Activated CD8-positive, alpha-beta memory T cell treated with anti-CD3 and anti-CD28 coated beads, Interleukin-2, amount 10 ng/mL, durations not matched to agents 7 days and 5 days (primary cell): ENCODE data around the gene RHBDD1. TPM values are rescaled to one million over a fixed set of nuclear protein-coding genes. Genes with fewer than 3 reads are reported as not detected.
A peak's percentile ranks its signal among the peaks of the same experiment; 100 is the strongest.

Experiments
- ATAC-seq: fragments of 150-1000 bp; cut with Tn5 transposase; one replicate; pipeline ENCODE4 v1.10.0; 2021; ENCODE audit warnings: moderate library complexity
- CTCF ChIA-PET: fragments of 350-600 bp; sonication (Branson Sonifier 250); formaldehyde crosslinking; loops from one replicate; lab custom pipeline; 2021; ENCODE audit warnings: antibody characterized with exemption; lab: Charles Lee
- DNase-seq: peaks from one replicate; pipeline ENCODE4 v3.0.0-alpha.2; 2020
- H3K27ac Mint-ChIP-seq: one replicate; pipeline ENCODE4 v1.8.0; 2021; ENCODE audit warnings: mild to moderate bottlenecking, mixed read lengths
- H3K27me3 Mint-ChIP-seq: one replicate; pipeline ENCODE4 v1.8.0; 2021; ENCODE audit warnings: mixed read lengths
- H3K36me3 Mint-ChIP-seq: one replicate; pipeline ENCODE4 v1.8.0; 2021; ENCODE audit warnings: mild to moderate bottlenecking, mixed read lengths
- H3K4me1 Mint-ChIP-seq: one replicate; pipeline ENCODE4 v1.8.0; 2021; ENCODE audit warnings: mixed read lengths
- H3K4me3 Mint-ChIP-seq: one replicate; pipeline ENCODE4 v1.8.0; 2021; ENCODE audit warnings: mild to moderate bottlenecking, moderate library complexity, mixed read lengths
- H3K9me3 Mint-ChIP-seq: one replicate; pipeline ENCODE4 v1.8.0; 2022; ENCODE audit warnings: low read depth, mixed read lengths
- total RNA-seq, 2 experiments: library from RNA; stranded (reverse); gene quantifications; one replicate each; pipeline ENCODE4 v1.2.3, GENCODE V29; 2021

RHBDD1 gene
- total RNA-seq, 2 experiments from 2014 or later: 29.8 to 32.2 TPM

GRCh38 chr2:226795281-226796011, 40.4 kb upstream of the RHBDD1 start:
- ATAC-seq (no peak), DNase-seq (no peak)
- Mint-ChIP-seq H3K36me3 (peaks cover 4% of the 10 kb centered on the region), H3K4me3 (no peak overlapping the region), H3K27ac (no peak overlapping the region), H3K9me3 (no peaks in the 10 kb centered on the region), H3K4me1 (peaks cover 47% of the 10 kb centered on the region), H3K27me3 (no peaks in the 10 kb centered on the region)
- CTCF ChIA-PET: interaction anchor here (1.1 kb wide), 1 partner anchor 22 kb away, joined by 3 read pairs; no protein-coding TSS in a partner anchor

GRCh38 chr2:226796012-226796839, 39.6 kb upstream of the RHBDD1 start:
- no peak overlapping the region for H3K4me3 Mint-ChIP-seq
- ATAC-seq: no peak

GRCh38 chr2:226796840-226797288, 39.0 kb upstream of the RHBDD1 start:
- peaks cover 1% of the 10 kb centered on the region for H3K36me3 Mint-ChIP-seq
- ATAC-seq (no peak), DNase-seq (no peak)
- CTCF ChIA-PET: interaction anchor here (1.1 to 6.9 kb wide), 2 partner anchors 8 to 23 kb away, joined by 3 to 58 read pairs; no protein-coding TSS in a partner anchor
- H3K27me3 Mint-ChIP-seq: no peaks in the 10 kb centered on the region
- H3K4me1 Mint-ChIP-seq: peaks cover 52% of the 10 kb centered on the region
- H3K4me3 Mint-ChIP-seq: no peak overlapping the region
- no peak overlapping the region for H3K27ac Mint-ChIP-seq
- H3K9me3 Mint-ChIP-seq: no peaks in the 10 kb centered on the region

More at GRCh38 chr2:226796012-226796839, 39.6 kb upstream of the RHBDD1 start:
- no peak for DNase-seq
- Mint-ChIP-seq H3K36me3 (peaks cover 1% of the 10 kb centered on the region), H3K4me1 (peaks cover 47% of the 10 kb centered on the region), H3K9me3 (no peaks in the 10 kb centered on the region), H3K27me3 (no peaks in the 10 kb centered on the region), H3K27ac (no peak overlapping the region)
- CTCF ChIA-PET: interaction anchor here (1.1 kb wide), 1 partner anchor 23 kb away, joined by 3 read pairs; no protein-coding TSS in a partner anchor

- Mint-ChIP-seq H3K27ac (no peak overlapping the region), H3K4me3 (no peak overlapping the region), H3K9me3 (no peaks in the 10 kb centered on the region), H3K27me3 (no peaks in the 10 kb centered on the region), H3K36me3 (peaks cover 1% of the 10 kb centered on the region), H3K4me1 (peaks cover 49% of the 10 kb centered on the region)
- DNase-seq (no peak), ATAC-seq (no peak)
- CTCF ChIA-PET: interaction anchor here (1.2 to 7.0 kb wide), 4 partner anchors 8 to 582 kb away, joined by 3 to 58 read pairs (median 25); no protein-coding TSS in a partner anchor
These were observed 38.4 kb upstream of the RHBDD1 start for GRCh38 chr2:226797289-226797988.

DNA sequence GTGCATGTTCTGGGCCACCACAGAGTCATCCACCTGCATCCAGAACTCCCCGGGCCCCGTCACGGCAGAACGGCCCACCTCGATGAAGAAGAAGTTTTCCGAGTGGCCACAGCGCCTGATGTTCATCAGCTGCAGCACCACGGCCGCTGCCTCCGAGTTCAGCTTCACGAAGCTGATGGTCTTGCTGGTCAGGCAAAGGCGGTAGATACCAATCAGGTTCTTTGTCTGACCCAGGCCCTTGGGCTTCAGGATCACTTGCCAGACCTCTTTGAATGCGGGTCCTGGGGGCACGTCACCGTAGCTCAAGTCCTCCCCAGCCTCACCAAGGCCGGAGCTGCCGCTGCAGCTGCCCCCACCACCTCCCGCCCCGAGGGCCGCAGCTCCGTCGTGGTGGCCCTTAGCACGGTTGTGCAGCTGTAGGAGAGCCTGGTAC, 37.8 kb upstream of the RHBDD1 start:
- CTCF ChIA-PET: interaction anchor here (1.0 to 7.0 kb wide), 12 partner anchors 9 to 909 kb away, joined by 3 to 58 read pairs (median 4); partner anchors contain the start of gene RHBDD1
- Mint-ChIP-seq H3K9me3 (no peaks in the 10 kb centered on the region), H3K27ac (peak overlapping the region; percentile 80), H3K4me3 (peak overlapping the region; percentile 84), H3K27me3 (peaks cover 2% of the 10 kb centered on the region), H3K36me3 (peaks cover 1% of the 10 kb centered on the region), H3K4me1 (peaks cover 47% of the 10 kb centered on the region)
- no peak for DNase-seq
- ATAC-seq: no peak

DNA sequence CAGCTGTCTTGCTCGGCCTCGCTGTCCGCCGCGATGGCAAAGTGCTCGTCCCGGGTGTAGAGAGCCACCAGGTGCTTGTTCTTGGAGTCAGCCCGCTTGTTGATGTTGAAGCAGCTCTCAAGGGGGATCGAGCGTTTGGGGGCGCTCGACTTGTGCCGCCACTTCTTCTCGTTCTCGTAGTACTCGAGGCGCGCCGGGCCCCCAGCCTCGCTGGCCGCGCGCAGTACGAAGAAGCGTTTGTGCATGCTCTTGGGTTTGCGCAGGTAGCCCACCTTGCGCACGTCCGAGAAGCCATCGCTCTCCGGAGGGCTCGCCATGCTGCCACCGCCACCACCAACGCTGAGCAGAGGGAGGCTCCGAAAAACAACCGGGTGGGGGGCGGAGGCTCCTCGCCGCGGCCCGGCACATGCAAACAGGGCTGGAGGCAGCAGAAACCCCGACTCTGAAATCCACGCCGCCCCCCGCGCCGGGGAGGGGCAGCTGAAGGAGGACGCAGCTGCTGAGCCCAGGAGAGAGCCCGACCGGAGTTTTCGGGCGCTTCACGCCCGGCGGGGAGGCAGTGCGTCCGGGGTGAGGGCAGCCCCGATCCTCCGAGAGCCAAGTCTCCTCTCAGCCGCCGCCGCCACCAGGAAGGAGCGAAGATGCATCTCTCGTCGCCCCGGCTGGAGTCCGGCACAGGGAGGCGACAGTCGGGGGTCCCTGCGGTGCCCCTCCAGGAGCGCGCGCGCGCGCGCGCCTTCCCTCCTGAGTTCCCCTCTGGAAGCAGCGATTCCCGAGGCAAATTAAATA, 37.2 kb upstream of the RHBDD1 start:
- Mint-ChIP-seq H3K36me3 (peaks cover under 1% of the 10 kb centered on the region), H3K27ac (peak overlapping the region; percentile 80)

GRCh38 chr2:226799211-226799975, 36.5 kb upstream of the RHBDD1 start, which contains the start of gene IRS1:
Gene IRS1, minus strand, starts transcription at chr2:226799820. Its CDS starts 1,082 bp downstream, at chr2:226798738.
- ATAC-seq: peak; percentile 63
- Mint-ChIP-seq H3K4me1 (peaks cover 36% of the 10 kb centered on the region), H3K27ac (peak within 1 kb of the TSS; percentile 83), H3K9me3 (no peaks in the 10 kb centered on the region), H3K36me3 (no peaks in the 10 kb centered on the region), H3K4me3 (peak within 1 kb of the TSS; percentile 86), H3K27me3 (peaks cover 7% of the 10 kb centered on the region)
- CTCF ChIA-PET: interaction anchor here (0.5 to 7.0 kb wide), 21 partner anchors 10 to 911 kb away, joined by 3 to 58 read pairs (median 3); partner anchors contain the start of gene RHBDD1
- peak; percentile 73 for DNase-seq

More for the DNA sequence above, 37.2 kb upstream of the RHBDD1 start:
- DNase-seq: peak; percentile 72
- peaks cover 43% of the 10 kb centered on the region for H3K4me1 Mint-ChIP-seq
- peak overlapping the region; percentile 84 for H3K4me3 Mint-ChIP-seq
- ATAC-seq: peak; percentile 25
- no peaks in the 10 kb centered on the region for H3K9me3 Mint-ChIP-seq
- CTCF ChIA-PET: interaction anchor here (1.0 to 7.0 kb wide), 16 partner anchors 9 to 910 kb away, joined by 3 to 58 read pairs (median 4); partner anchors contain the start of gene RHBDD1
- peaks cover 5% of the 10 kb centered on the region for H3K27me3 Mint-ChIP-seq

- no peak for DNase-seq
- H3K27me3 Mint-ChIP-seq: peaks cover 13% of the 10 kb centered on the region
- H3K4me3 Mint-ChIP-seq: peak overlapping the region; percentile 86
- no peak for ATAC-seq
- H3K9me3 Mint-ChIP-seq: no peaks in the 10 kb centered on the region
- peaks cover 31% of the 10 kb centered on the region for H3K4me1 Mint-ChIP-seq
- H3K36me3 Mint-ChIP-seq: no peaks in the 10 kb centered on the region
- CTCF ChIA-PET: interaction anchor here (0.5 to 7.0 kb wide), 20 partner anchors 11 to 1135 kb away, joined by 3 to 58 read pairs (median 4); partner anchors contain the start of gene RHBDD1
- peak overlapping the region; percentile 83 for H3K27ac Mint-ChIP-seq
These were observed 35.6 kb upstream of the RHBDD1 start for GRCh38 chr2:226799976-226800940.

- no peaks in the 10 kb centered on the region for H3K9me3 Mint-ChIP-seq
- H3K4me1 Mint-ChIP-seq: peaks cover 31% of the 10 kb centered on the region
- H3K36me3 Mint-ChIP-seq: no peaks in the 10 kb centered on the region
- peaks cover 19% of the 10 kb centered on the region for H3K27me3 Mint-ChIP-seq
- H3K27ac Mint-ChIP-seq: peak overlapping the region; percentile 83
- CTCF ChIA-PET: interaction anchor here (1.0 to 7.0 kb wide), 12 partner anchors 12 to 1136 kb away, joined by 3 to 58 read pairs (median 7); partner anchors contain the start of gene RHBDD1
- peak; percentile 70 for ATAC-seq
- DNase-seq: peak; percentile 88
- H3K4me3 Mint-ChIP-seq: peak overlapping the region; percentile 86
These were observed 34.7 kb upstream of the RHBDD1 start for GRCh38 chr2:226800941-226801784.

DNA sequence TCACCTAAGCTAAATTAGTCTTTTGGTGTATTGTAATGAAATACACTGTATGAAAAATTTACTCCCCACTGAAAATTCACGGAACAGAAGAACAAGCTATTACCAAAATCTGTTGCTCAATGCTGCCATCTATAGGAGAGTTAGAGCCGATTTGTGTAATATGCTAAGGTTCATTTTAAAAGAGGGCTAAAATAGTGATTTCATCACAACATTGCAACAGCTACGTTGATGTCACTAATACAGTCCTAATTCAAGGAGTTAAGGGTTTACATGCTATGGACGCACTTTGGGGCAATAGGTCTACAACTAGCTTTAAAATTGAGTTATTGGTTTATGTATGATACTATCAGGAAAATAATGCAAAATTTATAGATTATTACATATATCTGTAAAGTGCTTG, 33.3 kb upstream of the RHBDD1 start:
- no peaks in the 10 kb centered on the region for H3K36me3 Mint-ChIP-seq
- no peak overlapping the region for H3K4me3 Mint-ChIP-seq
- H3K4me1 Mint-ChIP-seq: peaks cover 24% of the 10 kb centered on the region
- no peak overlapping the region for H3K27ac Mint-ChIP-seq
- DNase-seq (no peak), ATAC-seq (no peak)
- no peaks in the 10 kb centered on the region for H3K9me3 Mint-ChIP-seq
- H3K27me3 Mint-ChIP-seq: peaks cover 27% of the 10 kb centered on the region
- CTCF ChIA-PET: interaction anchor here (0.6 to 7.0 kb wide), 24 partner anchors 9 to 1137 kb away, joined by 3 to 58 read pairs (median 4); partner anchors contain the start of gene RHBDD1
